Gastrocnemius medialis (tissue), 4 donors: ENCODE measurements around the gene MPP3.

ENCODE experiments used
- POLR2A ChIP-seq, 2 donors: fragments of 450-650 bp; IDR thresholded peaks; one replicate each; pipeline ENCODE4 v1.6.1; 2017; ENCODE audit warnings: antibody characterized with exemption in 2 of 2, mild to moderate bottlenecking in 2 of 2, moderate library complexity in 2 of 2
- TF ChIP-seq, protein P1 (sequence below), 5 experiments: fragments of 450-650 bp in 3 of 5; fragments of 200-600 bp in 2 of 5; sonication (generic) in 2 of 5; IDR thresholded peaks in 4 of 5; conservative IDR thresholded peaks in 1 of 5; 1 replicate in 4 of 5; 2 replicates in 1 of 5; pipeline ENCODE4 v1.5.1; 2016 to 2019; ENCODE audit warnings: antibody characterized with exemption in 5 of 5, mild to moderate bottlenecking in 3 of 5, moderate library complexity in 3 of 5

DNA sequence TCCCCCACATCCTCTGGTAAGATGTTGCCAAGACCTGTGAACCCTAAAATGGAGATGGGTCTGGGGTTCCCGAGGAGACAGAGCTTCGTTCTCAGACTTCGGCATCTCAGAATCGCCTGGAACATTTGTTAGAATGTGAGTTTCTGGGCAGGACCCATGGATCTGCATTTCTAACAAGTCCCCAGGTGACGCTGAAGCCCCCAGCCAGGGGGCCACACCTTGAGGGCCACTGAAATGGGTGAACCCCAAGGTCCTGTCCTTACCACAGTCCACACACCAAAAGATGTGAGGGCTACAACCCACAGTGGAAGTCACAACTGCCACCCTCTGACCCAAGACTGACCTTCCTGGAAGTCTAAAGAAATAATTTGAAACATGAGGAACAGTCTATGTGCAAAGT is 14.0 kb downstream of the MPP3 start:
- no peak for TF ChIP-seq POLR2A (IDR thresholded peaks at IDR 0.05)
- TF ChIP-seq, protein P1, sequence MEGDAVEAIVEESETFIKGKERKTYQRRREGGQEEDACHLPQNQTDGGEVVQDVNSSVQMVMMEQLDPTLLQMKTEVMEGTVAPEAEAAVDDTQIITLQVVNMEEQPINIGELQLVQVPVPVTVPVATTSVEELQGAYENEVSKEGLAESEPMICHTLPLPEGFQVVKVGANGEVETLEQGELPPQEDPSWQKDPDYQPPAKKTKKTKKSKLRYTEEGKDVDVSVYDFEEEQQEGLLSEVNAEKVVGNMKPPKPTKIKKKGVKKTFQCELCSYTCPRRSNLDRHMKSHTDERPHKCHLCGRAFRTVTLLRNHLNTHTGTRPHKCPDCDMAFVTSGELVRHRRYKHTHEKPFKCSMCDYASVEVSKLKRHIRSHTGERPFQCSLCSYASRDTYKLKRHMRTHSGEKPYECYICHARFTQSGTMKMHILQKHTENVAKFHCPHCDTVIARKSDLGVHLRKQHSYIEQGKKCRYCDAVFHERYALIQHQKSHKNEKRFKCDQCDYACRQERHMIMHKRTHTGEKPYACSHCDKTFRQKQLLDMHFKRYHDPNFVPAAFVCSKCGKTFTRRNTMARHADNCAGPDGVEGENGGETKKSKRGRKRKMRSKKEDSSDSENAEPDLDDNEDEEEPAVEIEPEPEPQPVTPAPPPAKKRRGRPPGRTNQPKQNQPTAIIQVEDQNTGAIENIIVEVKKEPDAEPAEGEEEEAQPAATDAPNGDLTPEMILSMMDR (IDR thresholded peaks at IDR 0.05 in 4 of 5, conservative IDR thresholded peaks at IDR 0.05 in 1 of 5): no peak
